GM12878 (cell line): ENCODE results near the gene ACRBP. TPM values are rescaled to one million over a fixed set of nuclear protein-coding genes. Genes with fewer than 3 reads are reported as not detected.
A peak's percentile ranks its signal among the peaks of the same experiment; 100 is the strongest.

Experiments
- ATF7 ChIP-seq: fragments of 450-650 bp; IDR thresholded peaks from 2 replicates; pipeline ENCODE4 v1.6.1; 2016; ENCODE audit warnings: low read depth, mild to moderate bottlenecking
- CEBPB ChIP-seq, 2 experiments: fragments of 150-350 bp in 1 of 2; IDR thresholded peaks; 2 replicates each; pipeline ENCODE4 v1.6.1; 2012 to 2014; ENCODE audit warnings: low read depth in 2 of 2, low read length in 2 of 2, borderline replicate concordance in 1 of 2, inconsistent platforms in 1 of 2
- CREM ChIP-seq: IDR thresholded peaks from 2 replicates; pipeline ENCODE4 v1.6.1; 2014; ENCODE audit warnings: antibody characterized with exemption, low read depth
- DPF2 ChIP-seq: fragments of 450-650 bp; IDR thresholded peaks from 2 replicates; pipeline ENCODE4 v1.6.1; 2017; ENCODE audit warnings: mild to moderate bottlenecking
- EP300 ChIP-seq, 2 experiments: fragments of 150-350 bp in 1 of 2; IDR thresholded peaks; 2 replicates each; pipeline ENCODE4 v1.6.1; 2011 to 2012; ENCODE audit warnings: low read depth in 2 of 2, low read length in 2 of 2, borderline replicate concordance in 1 of 2, improper control_type of control experiment in 1 of 2, inconsistent platforms in 1 of 2; ENCODE audit not compliant: control insufficient read depth in 1 of 2
- MEF2A ChIP-seq: IDR thresholded peaks from 2 replicates; pipeline ENCODE4 v1.6.1; 2011; ENCODE audit warnings: low read depth, mild to moderate bottlenecking, low read length, moderate library complexity; ENCODE audit not compliant: insufficient read depth
- MYC ChIP-seq: IDR thresholded peaks from 2 replicates; pipeline ENCODE4 v1.6.1; 2011; ENCODE audit warnings: mild to moderate bottlenecking, low read length, moderate library complexity, inconsistent platforms; ENCODE audit not compliant: insufficient read depth, insufficient replicate concordance, insufficient read length, severe bottlenecking
- NFIC ChIP-seq: IDR thresholded peaks from 2 replicates; pipeline ENCODE4 v1.6.1; 2012; ENCODE audit warnings: low read depth, mild to moderate bottlenecking, inconsistent platforms, low read length, moderate library complexity
- PAX5 ChIP-seq: IDR thresholded peaks from 2 replicates; pipeline ENCODE4 v1.6.1; 2011; ENCODE audit warnings: low read depth, low read length, borderline replicate concordance
- RB1 ChIP-seq: fragments of 450-650 bp; formaldehyde crosslinking; IDR thresholded peaks from 2 replicates; pipeline ENCODE4 v1.6.1; 2017; ENCODE audit warnings: mild to moderate bottlenecking, borderline replicate concordance
- SIX5 ChIP-seq: IDR thresholded peaks from 2 replicates; pipeline ENCODE4 v1.6.1; 2011; ENCODE audit warnings: mild to moderate bottlenecking, low read depth, low read length, moderate library complexity; ENCODE audit not compliant: severe bottlenecking
- SMARCA5 ChIP-seq: fragments of 450-650 bp; IDR thresholded peaks from 2 replicates; pipeline ENCODE4 v1.6.1; 2017; ENCODE audit warnings: mild to moderate bottlenecking
- SP1 ChIP-seq: IDR thresholded peaks from one replicate; pipeline ENCODE4 v1.6.1; 2011; ENCODE audit warnings: low read depth, low read length
- SPI1 ChIP-seq: IDR thresholded peaks from 2 replicates; pipeline ENCODE4 v1.6.1; 2011; ENCODE audit warnings: low read depth, mild to moderate bottlenecking, low read length, moderate library complexity, borderline replicate concordance; ENCODE audit not compliant: insufficient read depth
- SRF ChIP-seq, 2 experiments: IDR thresholded peaks; 2 replicates each; pipeline ENCODE4 v1.6.1; 2011; ENCODE audit warnings: low read depth in 2 of 2, low read length in 2 of 2, mild to moderate bottlenecking in 1 of 2, moderate library complexity in 1 of 2
- TCF12 ChIP-seq: IDR thresholded peaks from 2 replicates; pipeline ENCODE4 v1.6.1; 2011; ENCODE audit warnings: low read depth, mild to moderate bottlenecking, low read length
- ZNF622 ChIP-seq: fragments of 450-650 bp; IDR thresholded peaks from 2 replicates; pipeline ENCODE4 v1.6.1; 2017; ENCODE audit warnings: mild to moderate bottlenecking, inconsistent platforms
- polyA plus RNA-seq, 11 experiments: library from polyadenylated mRNA; depleted of rRNA in 4 of 11; unstranded in 6 of 11; stranded (reverse) in 5 of 11; fragments of >200 nt; fragmentation: Nextera tagmentation in 4 of 11; fragmentation: Illumina TruSeq in 1 of 11; extraction: Ambion mirVana in 4 of 11; extraction: Trizol in 1 of 11; gene quantifications; 1 replicate in 1 of 11; 2 replicates in 10 of 11; pipeline versions ENCODE4 v1.2.1 to v1.2.3, GENCODE V29; 2011 to 2016; ENCODE audit warnings: inconsistent platforms in 2 of 11, missing spikeins in 2 of 11, low read depth in 1 of 11
- total RNA-seq, 4 experiments: library from RNA; depleted of rRNA in 3 of 4; stranded (reverse); fragments of >200 nt in 3 of 4; fragmentation: Illumina TruSeq in 1 of 4; extraction: Trizol in 1 of 4; gene quantifications; 2 replicates each; pipeline versions ENCODE4 v1.2.1 to v1.2.3, GENCODE V29; 2013 to 2021
- TF ChIP-seq, protein P1 (sequence below), 3 experiments: IDR thresholded peaks in 2 of 3; conservative IDR thresholded peaks in 1 of 3; 2 replicates each; pipeline ENCODE4 v1.5.1; 2011; ENCODE audit warnings: low read depth in 3 of 3, low read length in 3 of 3, mild to moderate bottlenecking in 3 of 3, control low read depth in 2 of 3, moderate library complexity in 2 of 3, inconsistent platforms in 1 of 3, mixed read lengths in 1 of 3; ENCODE audit not compliant: control insufficient read depth in 2 of 3, insufficient read depth in 1 of 3; ENCODE audit errors: extremely low read depth in 1 of 3
- TF ChIP-seq, protein P2 (sequence below): IDR thresholded peaks from 2 replicates; pipeline ENCODE4 v1.6.1; 2012; ENCODE audit warnings: low read length, inconsistent platforms
- TF ChIP-seq, protein P3 (sequence below): fragments of 450-650 bp; IDR thresholded peaks from 2 replicates; pipeline ENCODE4 v1.6.1; 2016; ENCODE audit warnings: mild to moderate bottlenecking, moderate library complexity, borderline replicate concordance

The ACRBP gene
- total and polyA plus RNA-seq, 10 of the 15 experiments (the other 5 are each of a cell fraction or from before 2014, with no cell fraction given) = 0.54 to 1.4 (median 0.87) TPM

DNA sequence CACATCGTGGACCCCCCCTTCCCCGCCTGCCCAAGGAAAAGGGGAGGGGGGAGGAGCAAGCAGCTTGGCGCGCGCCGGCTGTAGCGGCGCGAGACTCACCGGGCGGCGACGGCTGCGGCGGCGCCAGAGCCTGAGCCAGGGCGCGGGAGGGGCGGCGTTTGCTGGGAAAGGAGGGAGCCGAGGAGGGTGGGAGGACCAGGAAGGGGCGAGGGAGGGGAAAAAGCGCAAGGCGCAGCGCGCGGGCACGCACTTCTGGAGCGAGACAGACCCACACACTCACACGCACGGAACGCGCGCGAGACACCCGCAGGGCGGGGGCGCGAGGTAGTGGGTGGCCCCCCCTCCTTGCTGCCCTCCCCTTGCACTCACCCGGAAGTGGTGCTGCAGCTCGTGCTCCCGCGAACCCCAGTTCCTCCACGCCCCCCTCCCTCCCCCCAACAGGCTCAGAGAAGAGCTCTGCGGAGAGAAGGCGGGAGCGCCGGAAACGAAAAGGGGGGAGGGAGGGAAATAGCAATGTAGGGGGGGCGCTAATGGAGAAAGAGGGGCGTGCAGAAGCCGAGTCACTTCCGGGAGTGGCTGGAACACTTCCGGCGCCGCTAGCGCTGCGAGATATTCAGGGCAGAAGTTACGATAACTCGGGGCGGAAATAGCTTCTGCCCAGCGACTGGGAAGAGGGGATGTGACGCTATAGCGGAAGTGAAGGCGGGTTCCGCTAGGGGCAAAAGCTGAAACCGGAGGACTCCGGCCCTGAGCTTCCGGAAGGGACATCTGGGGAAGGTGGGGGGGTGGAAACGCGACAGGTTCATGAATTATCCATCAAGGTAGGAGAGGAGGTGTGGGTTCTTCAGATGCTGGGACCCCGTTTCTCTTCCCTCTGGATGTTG lies 42.0 kb upstream of the ACRBP start, which contains the start of gene ZNF384 (continued):
- TF ChIP-seq TCF12 (peak; percentile 44; the same call in 1 of the 2 replicates), RB1 (peak; percentile 32; the same call in 1 of the 2 replicates), CEBPB (IDR thresholded peaks at IDR 0.05; ENCODE audit: borderline replicate concordance in 1 of 2, low read depth in 2 of 2, low read length in 2 of 2) (no peak), SP1 (peak; percentile 53), MEF2A (no peak; the same call in 1 of the 2 replicates), NFIC (peak; percentile 17; the same call in 1 of the 2 replicates), EP300 (IDR thresholded peaks at IDR 0.05; ENCODE audit: borderline replicate concordance in 1 of 2, control insufficient read depth in 1 of 2, low read depth in 2 of 2, low read length in 2 of 2) (peak in 1 of 2 experiments; percentile 17; a peak in 1 of 4 replicates), SRF (IDR thresholded peaks at IDR 0.05; ENCODE audit: low read depth in 2 of 2, low read length in 2 of 2) (peak; percentile 92 to 95), SIX5 (peak; percentile 88), ZNF622 (no peak), ATF7 (peak; percentile 92), PAX5 (peak; percentile 72; the same call in 1 of the 2 replicates), CREM (peak; percentile 99), MYC (peak; percentile 75), SPI1 (peak; percentile 66; the same call in 1 of the 2 replicates), DPF2 (peak; percentile 65), SMARCA5 (peak; percentile 77; the same call in 1 of the 2 replicates)
- TF ChIP-seq, protein P1, sequence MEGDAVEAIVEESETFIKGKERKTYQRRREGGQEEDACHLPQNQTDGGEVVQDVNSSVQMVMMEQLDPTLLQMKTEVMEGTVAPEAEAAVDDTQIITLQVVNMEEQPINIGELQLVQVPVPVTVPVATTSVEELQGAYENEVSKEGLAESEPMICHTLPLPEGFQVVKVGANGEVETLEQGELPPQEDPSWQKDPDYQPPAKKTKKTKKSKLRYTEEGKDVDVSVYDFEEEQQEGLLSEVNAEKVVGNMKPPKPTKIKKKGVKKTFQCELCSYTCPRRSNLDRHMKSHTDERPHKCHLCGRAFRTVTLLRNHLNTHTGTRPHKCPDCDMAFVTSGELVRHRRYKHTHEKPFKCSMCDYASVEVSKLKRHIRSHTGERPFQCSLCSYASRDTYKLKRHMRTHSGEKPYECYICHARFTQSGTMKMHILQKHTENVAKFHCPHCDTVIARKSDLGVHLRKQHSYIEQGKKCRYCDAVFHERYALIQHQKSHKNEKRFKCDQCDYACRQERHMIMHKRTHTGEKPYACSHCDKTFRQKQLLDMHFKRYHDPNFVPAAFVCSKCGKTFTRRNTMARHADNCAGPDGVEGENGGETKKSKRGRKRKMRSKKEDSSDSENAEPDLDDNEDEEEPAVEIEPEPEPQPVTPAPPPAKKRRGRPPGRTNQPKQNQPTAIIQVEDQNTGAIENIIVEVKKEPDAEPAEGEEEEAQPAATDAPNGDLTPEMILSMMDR (IDR thresholded peaks at IDR 0.05 in 2 of 3, conservative IDR thresholded peaks at IDR 0.05 in 1 of 3; ENCODE audit: control insufficient read depth in 2 of 3, extremely low read depth in 1 of 3, insufficient read depth in 1 of 3, low read depth in 3 of 3, low read length in 3 of 3) = 0 out of 6 replicates have a peak, but pooled peaks of 1 of the 3 experiments have one; percentile 0
- TF ChIP-seq, protein P2, sequence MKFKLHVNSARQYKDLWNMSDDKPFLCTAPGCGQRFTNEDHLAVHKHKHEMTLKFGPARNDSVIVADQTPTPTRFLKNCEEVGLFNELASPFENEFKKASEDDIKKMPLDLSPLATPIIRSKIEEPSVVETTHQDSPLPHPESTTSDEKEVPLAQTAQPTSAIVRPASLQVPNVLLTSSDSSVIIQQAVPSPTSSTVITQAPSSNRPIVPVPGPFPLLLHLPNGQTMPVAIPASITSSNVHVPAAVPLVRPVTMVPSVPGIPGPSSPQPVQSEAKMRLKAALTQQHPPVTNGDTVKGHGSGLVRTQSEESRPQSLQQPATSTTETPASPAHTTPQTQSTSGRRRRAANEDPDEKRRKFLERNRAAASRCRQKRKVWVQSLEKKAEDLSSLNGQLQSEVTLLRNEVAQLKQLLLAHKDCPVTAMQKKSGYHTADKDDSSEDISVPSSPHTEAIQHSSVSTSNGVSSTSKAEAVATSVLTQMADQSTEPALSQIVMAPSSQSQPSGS = peak; percentile 23; the same call in 1 of the 2 replicates
- TF ChIP-seq, protein P3, sequence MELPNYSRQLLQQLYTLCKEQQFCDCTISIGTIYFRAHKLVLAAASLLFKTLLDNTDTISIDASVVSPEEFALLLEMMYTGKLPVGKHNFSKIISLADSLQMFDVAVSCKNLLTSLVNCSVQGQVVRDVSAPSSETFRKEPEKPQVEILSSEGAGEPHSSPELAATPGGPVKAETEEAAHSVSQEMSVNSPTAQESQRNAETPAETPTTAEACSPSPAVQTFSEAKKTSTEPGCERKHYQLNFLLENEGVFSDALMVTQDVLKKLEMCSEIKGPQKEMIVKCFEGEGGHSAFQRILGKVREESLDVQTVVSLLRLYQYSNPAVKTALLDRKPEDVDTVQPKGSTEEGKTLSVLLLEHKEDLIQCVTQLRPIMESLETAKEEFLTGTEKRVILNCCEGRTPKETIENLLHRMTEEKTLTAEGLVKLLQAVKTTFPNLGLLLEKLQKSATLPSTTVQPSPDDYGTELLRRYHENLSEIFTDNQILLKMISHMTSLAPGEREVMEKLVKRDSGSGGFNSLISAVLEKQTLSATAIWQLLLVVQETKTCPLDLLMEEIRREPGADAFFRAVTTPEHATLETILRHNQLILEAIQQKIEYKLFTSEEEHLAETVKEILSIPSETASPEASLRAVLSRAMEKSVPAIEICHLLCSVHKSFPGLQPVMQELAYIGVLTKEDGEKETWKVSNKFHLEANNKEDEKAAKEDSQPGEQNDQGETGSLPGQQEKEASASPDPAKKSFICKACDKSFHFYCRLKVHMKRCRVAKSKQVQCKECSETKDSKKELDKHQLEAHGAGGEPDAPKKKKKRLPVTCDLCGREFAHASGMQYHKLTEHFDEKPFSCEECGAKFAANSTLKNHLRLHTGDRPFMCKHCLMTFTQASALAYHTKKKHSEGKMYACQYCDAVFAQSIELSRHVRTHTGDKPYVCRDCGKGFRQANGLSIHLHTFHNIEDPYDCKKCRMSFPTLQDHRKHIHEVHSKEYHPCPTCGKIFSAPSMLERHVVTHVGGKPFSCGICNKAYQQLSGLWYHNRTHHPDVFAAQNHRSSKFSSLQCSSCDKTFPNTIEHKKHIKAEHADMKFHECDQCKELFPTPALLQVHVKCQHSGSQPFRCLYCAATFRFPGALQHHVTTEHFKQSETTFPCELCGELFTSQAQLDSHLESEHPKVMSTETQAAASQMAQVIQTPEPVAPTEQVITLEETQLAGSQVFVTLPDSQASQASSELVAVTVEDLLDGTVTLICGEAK = peak; percentile 99
